Thyroid gland (tissue), 4 donors: Measurements from ENCODE around the gene SYCP3. TPM values are rescaled to one million over a fixed set of nuclear protein-coding genes. Genes with fewer than 3 reads are reported as not detected.

Experiments used
- DNase-seq, 2 donors: peaks; one replicate each; pipeline ENCODE4 v3.0.0-alpha.2; 2019
- H3K27ac ChIP-seq, 3 donors: fragments of 200-600 bp; sonication (generic); 1 replicate in 2 of 3; 2 replicates in 1 of 3; pipeline ENCODE4 v1.5.1; 2016 to 2019; ENCODE audit warnings: mild to moderate bottlenecking in 1 of 3, moderate library complexity in 1 of 3
- H3K27me3 ChIP-seq: fragments of 200-600 bp; sonication (generic); one replicate; pipeline ENCODE4 v1.5.1; 2019
- H3K36me3 ChIP-seq, 2 donors: fragments of 200-600 bp; sonication (generic); one replicate each; pipeline ENCODE4 v1.5.1; 2016 to 2019
- H3K4me1 ChIP-seq, 2 donors: fragments of 200-600 bp; sonication (generic); one replicate each; pipeline ENCODE4 v1.5.1; 2017 to 2019
- H3K4me3 ChIP-seq, 3 donors: fragments of 200-600 bp; sonication (generic); replicated peaks in 1 of 3; 1 replicate in 2 of 3; 2 replicates in 1 of 3; pipeline ENCODE4 v1.5.1; 2016; ENCODE audit warnings: mild to moderate bottlenecking in 1 of 3
- H3K9me3 ChIP-seq: fragments of 200-600 bp; sonication (generic); one replicate; pipeline ENCODE4 v1.5.1; 2017
- CTCF ChIP-seq, 6 experiments: fragments of 200-600 bp in 3 of 6; fragments of 450-650 bp in 3 of 6; sonication (generic) in 3 of 6; IDR thresholded peaks; one replicate each; pipeline ENCODE4 v1.5.1; 2016 to 2019; ENCODE audit warnings: antibody characterized with exemption in 6 of 6, mild to moderate bottlenecking in 2 of 6, inconsistent platforms in 1 of 6, moderate library complexity in 1 of 6
- POLR2A ChIP-seq, 2 donors: fragments of 450-650 bp; IDR thresholded peaks; one replicate each; pipeline ENCODE4 v1.6.1; 2017; ENCODE audit warnings: antibody characterized with exemption in 2 of 2, mild to moderate bottlenecking in 2 of 2, moderate library complexity in 1 of 2
- WGBS, 2 donors: methylation state at CpG; one replicate each; pipeline ENCODE4 v1.1.5; 2017; 5-methylcytosine and 5-hydroxymethylcytosine counted together
- intact Hi-C: fragments of 100-400 bp; cut with DNase I; formaldehyde crosslinking; loops from one replicate; pipeline ENCODE4 v1.15.1; 2023
- total RNA-seq, 4 donors: library from RNA; depleted of rRNA; stranded (reverse); fragments of >200 nt; gene quantifications; one replicate each; pipeline ENCODE4 v1.2.3, GENCODE V29; 2016

SYCP3 gene
- under 1 TPM in 1 of 4 donors, not detected in 3; 0.67 TPM for total RNA-seq

- peaks cover 8% of the 10 kb centered on the region in 2 donors for H3K36me3 ChIP-seq
- H3K9me3 ChIP-seq, result no peaks in the 10 kb centered on the region
- intact Hi-C loops, result no loop called here
- no peak within 1 kb of the TSS for H3K4me3 ChIP-seq
- no peak for TF ChIP-seq POLR2A (IDR thresholded peaks at IDR 0.05)
- no peak for TF ChIP-seq CTCF (IDR thresholded peaks at IDR 0.05)
- WGBS, 2 donors, result 96 to 98% methylated on average over 57 of the region's 57 CpGs
- no peak within 1 kb of the TSS for H3K27ac ChIP-seq
- no peak for DNase-seq
- peaks cover 15 to 18% of the 10 kb centered on the region in 2 donors for H3K4me1 ChIP-seq
- no peaks in the 10 kb centered on the region for H3K27me3 ChIP-seq
Measured at GRCh38 chr12:101738920-101739665, at the start of gene SYCP3. Gene SYCP3 (minus strand): TSS chr12:101739462. CDS start chr12:101737935, 1,527 bp downstream.

GRCh38 chr12:101785671-101786070 is 46.4 kb upstream of the SYCP3 start:
- no peaks in the 10 kb centered on the region for H3K9me3 ChIP-seq
- WGBS, 2 donors, result 94 to 100% methylated on average over 1 of the region's 1 CpG
- TF ChIP-seq POLR2A (IDR thresholded peaks at IDR 0.05) (no peak), CTCF (IDR thresholded peaks at IDR 0.05) (no peak)
- H3K27me3 ChIP-seq, result no peaks in the 10 kb centered on the region
- H3K4me3 ChIP-seq, result no peak overlapping the region
- no peak for DNase-seq
- peaks cover 6 to 13% of the 10 kb centered on the region in 2 donors for H3K36me3 ChIP-seq
- intact Hi-C loops, result no loop called here
- H3K4me1 ChIP-seq, result no peaks in the 10 kb centered on the region
- H3K27ac ChIP-seq, result no peak overlapping the region

GRCh38 chr12:101784376-101784775 is 45.1 kb upstream of the SYCP3 start:
- no peak for TF ChIP-seq POLR2A (IDR thresholded peaks at IDR 0.05)
- no peak for TF ChIP-seq CTCF (IDR thresholded peaks at IDR 0.05)
- Histone ChIP-seq H3K36me3 (peaks cover 6 to 13% of the 10 kb centered on the region in 2 donors), H3K27me3 (no peaks in the 10 kb centered on the region), H3K9me3 (no peaks in the 10 kb centered on the region), H3K4me1 (no peaks in the 10 kb centered on the region), H3K27ac (no peak overlapping the region), H3K4me3 (no peak overlapping the region)
- 98% methylated on average over 1 of the region's 1 CpG for whole genome bisulfite sequencing, 2 donors
- intact Hi-C loops, result no loop called here
- no peak for DNase-seq

GRCh38 chr12:101783838-101784237 is 44.6 kb upstream of the SYCP3 start:
- H3K36me3 ChIP-seq, result peaks cover 6 to 13% of the 10 kb centered on the region in 2 donors
- DNase-seq, result no peak
- no peaks in the 10 kb centered on the region for H3K27me3 ChIP-seq
- 87 to 99% methylated on average over 2 of the region's 2 CpGs for WGBS, 2 donors
- H3K27ac ChIP-seq, result no peak overlapping the region
- no peaks in the 10 kb centered on the region for H3K9me3 ChIP-seq
- TF ChIP-seq CTCF (IDR thresholded peaks at IDR 0.05) (no peak), POLR2A (IDR thresholded peaks at IDR 0.05) (no peak)
- H3K4me1 ChIP-seq, result no peaks in the 10 kb centered on the region
- intact Hi-C loops, result no loop called here
- H3K4me3 ChIP-seq, result no peak overlapping the region

- Histone ChIP-seq H3K4me1 (no peaks in the 10 kb centered on the region), H3K36me3 (peaks cover 6 to 13% of the 10 kb centered on the region in 2 donors)
Measured at GRCh38 chr12:101783150-101783549, 43.9 kb upstream of the SYCP3 start.

More at GRCh38 chr12:101783150-101783549, 43.9 kb upstream of the SYCP3 start:
- intact Hi-C loops, result no loop called here
- WGBS, 2 donors, result 81 to 87% methylated on average over 2 of the region's 2 CpGs
- TF ChIP-seq POLR2A (IDR thresholded peaks at IDR 0.05) (no peak), CTCF (IDR thresholded peaks at IDR 0.05) (no peak)
- H3K4me3 ChIP-seq, result no peak overlapping the region
- H3K9me3 ChIP-seq, result no peaks in the 10 kb centered on the region
- no peak overlapping the region for H3K27ac ChIP-seq
- no peaks in the 10 kb centered on the region for H3K27me3 ChIP-seq
- DNase-seq, result no peak
